Kidney glomerular epithelial cell (primary cell): ENCODE results near the gene GFI1B.
"Not testable (repeated sequence)": the region's sequence is repeated elsewhere in the genome, so short reads cannot be mapped to it uniquely, and the experiment has no call there.

Experiments used
- DNase-seq: peaks from one replicate; lab custom pipeline; 2025; lab: John Stamatoyannopoulos, UW

GFI1B gene

GRCh38 chr9:132991351-132992300 lies 13.1 kb downstream of the GFI1B start:
- DNase-seq: no peak

- DNase-seq: no peak
Measured at GRCh38 chr9:132993511-132993939, 15.0 kb downstream of the GFI1B start.

GRCh38 chr9:132994410-132995120 lies 16.1 kb downstream of the GFI1B start:
- no peak for DNase-seq

- DNase-seq: no peak
Measured at GRCh38 chr9:132995121-132995420, 16.6 kb downstream of the GFI1B start.

- DNase-seq: no peak
Measured at GRCh38 chr9:132995879-132996278, 17.4 kb downstream of the GFI1B start.

GRCh38 chr9:132996526-132996925 lies 18.0 kb downstream of the GFI1B start:
- DNase-seq: no peak

GRCh38 chr9:132997591-132997990 lies 19.1 kb downstream of the GFI1B start:
- DNase-seq: no peak

GRCh38 chr9:132998221-132998620 lies 19.7 kb downstream of the GFI1B start:
- not testable (repeated sequence) for DNase-seq

GRCh38 chr9:132998831-132999635 lies 20.5 kb downstream of the GFI1B start:
- DNase-seq: no peak

- no peak for DNase-seq
Measured at GRCh38 chr9:133002147-133003070, 23.9 kb downstream of the GFI1B start.

GRCh38 chr9:133003071-133003461 lies 24.6 kb downstream of the GFI1B start:
- DNase-seq: no peak

- DNase-seq: no peak
Measured at GRCh38 chr9:133003671-133004090, 25.2 kb downstream of the GFI1B start.

- no peak for DNase-seq
Measured at GRCh38 chr9:133004091-133004998, 25.9 kb downstream of the GFI1B start.

- no peak for DNase-seq
Measured at GRCh38 chr9:133004999-133005760, 26.7 kb downstream of the GFI1B start.

GRCh38 chr9:133005957-133006356 lies 27.5 kb downstream of the GFI1B start:
- no peak for DNase-seq

GRCh38 chr9:133006731-133007352 lies 28.3 kb downstream of the GFI1B start:
- no peak for DNase-seq

- no peak for DNase-seq
Measured at GRCh38 chr9:133008406-133008805, 29.9 kb downstream of the GFI1B start.

- no peak for DNase-seq
Measured at GRCh38 chr9:133008824-133009223, 30.3 kb downstream of the GFI1B start.
